GM12891 (cell line): ENCODE results near the gene SLC23A3.

Source experiments
- PAX5 ChIP-seq: IDR thresholded peaks from 2 replicates; pipeline ENCODE4 v1.6.1; 2011; ENCODE audit warnings: low read length, moderate library complexity, mild to moderate bottlenecking; ENCODE audit not compliant: insufficient read depth, severe bottlenecking
- POLR2A ChIP-seq: IDR thresholded peaks from 2 replicates; pipeline ENCODE4 v1.6.1; 2011; ENCODE audit warnings: low read depth, low read length, control low read depth
- POLR2AphosphoS5 ChIP-seq: IDR thresholded peaks from 2 replicates; pipeline ENCODE4 v1.6.1; 2011; ENCODE audit warnings: low read depth, low read length, control low read depth
- POU2F2 ChIP-seq: IDR thresholded peaks from 2 replicates; pipeline ENCODE4 v1.6.1; 2011; ENCODE audit warnings: low read depth, mild to moderate bottlenecking, control low read depth, low read length, moderate library complexity
- SPI1 ChIP-seq: IDR thresholded peaks from 2 replicates; pipeline ENCODE4 v1.6.1; 2011; ENCODE audit warnings: low read depth, low read length, control low read depth
- TAF1 ChIP-seq: IDR thresholded peaks from 2 replicates; pipeline ENCODE4 v1.6.1; 2011; ENCODE audit warnings: low read depth, low read length, control low read depth

- TF ChIP-seq POLR2A (no peak), POLR2AphosphoS5 (no peak), TAF1 (no peak), POU2F2 (no peak), SPI1 (no peak), PAX5 (no peak)
These were observed 44.3 kb upstream of the SLC23A3 start for GRCh38 chr2:219214141-219214540.
